VCaP (cell line): ENCODE results near the gene RGS10.

Source experiments
- H3K27ac ChIP-seq: fragments of 450-650 bp; 2 replicates; pipeline ENCODE4 v1.5.1; 2017
- CTCF ChIP-seq: fragments of 450-650 bp; conservative IDR thresholded peaks from 2 replicates; pipeline ENCODE4 v1.5.1; 2017; ENCODE audit warnings: mild to moderate bottlenecking, moderate library complexity

RGS10 gene

GRCh38 chr10:119473771-119474170 lies 68.7 kb downstream of the RGS10 start:
- no peak for TF ChIP-seq CTCF

GRCh38 chr10:119470920-119471702 lies 71.4 kb downstream of the RGS10 start:
- TF ChIP-seq CTCF = no peak
- no peak overlapping the region for H3K27ac ChIP-seq

More at GRCh38 chr10:119473771-119474170, 68.7 kb downstream of the RGS10 start:
- no peak overlapping the region for H3K27ac ChIP-seq

- no peak for TF ChIP-seq CTCF
- no peak overlapping the region for H3K27ac ChIP-seq
Measured at GRCh38 chr10:119469846-119470245, 72.7 kb downstream of the RGS10 start.

- no peak overlapping the region for H3K27ac ChIP-seq
- TF ChIP-seq CTCF = no peak
Measured at GRCh38 chr10:119469325-119469707, 73.2 kb downstream of the RGS10 start.

DNA sequence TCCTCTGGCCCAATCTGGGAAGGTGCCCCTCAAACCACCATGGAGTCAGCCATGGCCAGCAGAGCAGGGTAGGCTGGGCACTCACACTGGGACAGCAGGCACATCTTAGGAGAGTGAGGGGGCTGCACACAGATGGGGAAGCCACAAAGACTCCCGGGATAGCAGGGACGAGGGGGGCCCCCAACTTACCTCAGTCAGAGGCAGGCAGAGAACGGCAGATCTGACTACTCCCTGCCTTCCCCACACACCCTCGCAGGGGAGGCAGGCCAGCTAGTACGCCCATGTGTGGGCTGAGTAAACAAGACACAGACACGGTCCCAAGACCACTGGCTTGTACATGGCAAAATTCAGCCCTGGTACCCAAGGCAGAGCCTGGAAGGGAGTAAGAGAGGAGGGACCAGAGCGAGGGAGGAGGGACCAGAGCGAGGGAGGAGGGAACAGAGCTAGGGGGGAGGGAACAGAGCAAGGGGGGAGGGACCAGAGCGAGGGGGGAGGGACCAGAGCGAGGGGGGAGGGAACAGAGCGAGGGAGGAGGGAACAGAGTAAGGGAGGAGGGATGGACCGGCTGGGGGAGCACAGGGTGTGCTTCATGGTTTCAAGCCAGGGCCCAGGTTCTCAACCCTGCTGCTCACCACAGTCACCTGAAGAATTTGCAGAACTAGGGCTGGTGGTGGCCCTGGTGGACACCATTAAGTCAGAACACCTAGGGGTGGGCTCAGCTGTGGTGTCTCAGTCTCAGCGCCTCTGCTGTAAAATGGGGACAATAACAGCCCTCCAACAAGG lies 73.8 kb downstream of the RGS10 start:
- no peak for TF ChIP-seq CTCF
- no peak overlapping the region for H3K27ac ChIP-seq

DNA sequence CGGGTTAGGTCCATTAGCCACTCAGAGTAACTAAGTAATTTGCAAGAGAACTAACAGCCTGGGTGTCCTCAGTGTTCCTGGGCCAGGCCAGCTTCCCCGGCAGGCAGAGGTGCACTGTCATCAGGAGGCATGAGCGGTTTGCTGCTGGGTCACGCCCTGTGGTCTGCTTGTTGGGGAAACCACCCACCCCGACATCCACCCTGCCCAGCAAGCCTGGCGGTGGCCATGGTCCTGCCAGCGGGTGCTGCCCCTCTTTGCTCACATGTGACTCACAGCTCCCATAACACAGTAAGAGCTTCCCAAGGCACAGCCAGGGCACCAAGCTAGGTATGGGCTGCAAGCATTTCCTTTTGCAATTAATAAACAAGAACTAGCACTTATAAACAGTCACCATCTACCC lies 75.9 kb downstream of the RGS10 start:
- no peak for TF ChIP-seq CTCF
- H3K27ac ChIP-seq = no peak overlapping the region

GRCh38 chr10:119466076-119466475 lies 76.4 kb downstream of the RGS10 start:
- no peak for TF ChIP-seq CTCF
- H3K27ac ChIP-seq = no peak overlapping the region
